GM06990 (cell line): ENCODE results near the gene TENM4.

Experiments
- DNase-seq: peaks from one replicate; pipeline ENCODE4 v3.0.0-alpha.2; 2011; ENCODE audit not compliant: insufficient read length; ENCODE audit errors: extremely low read depth
- H3K27me3 ChIP-seq: replicated peaks from 2 replicates; pipeline ENCODE4 v1.6.0; 2011; ENCODE audit warnings: low read length; ENCODE audit not compliant: control insufficient read depth, insufficient read depth
- H3K36me3 ChIP-seq: 2 replicates; pipeline ENCODE4 v1.5.1; 2011; ENCODE audit warnings: low read length; ENCODE audit not compliant: control insufficient read depth, insufficient read depth
- H3K4me3 ChIP-seq: replicated peaks from 2 replicates; pipeline ENCODE4 v1.5.1; 2011; ENCODE audit warnings: low read depth, mild to moderate bottlenecking, control low read depth, low read length
- TF ChIP-seq, protein P1 (sequence below): IDR thresholded peaks from 2 replicates; pipeline ENCODE4 v1.5.1; 2011; ENCODE audit warnings: low read length, control low read depth, mild to moderate bottlenecking, inconsistent platforms; ENCODE audit not compliant: insufficient read depth, poor library complexity, severe bottlenecking

The TENM4 gene

DNA sequence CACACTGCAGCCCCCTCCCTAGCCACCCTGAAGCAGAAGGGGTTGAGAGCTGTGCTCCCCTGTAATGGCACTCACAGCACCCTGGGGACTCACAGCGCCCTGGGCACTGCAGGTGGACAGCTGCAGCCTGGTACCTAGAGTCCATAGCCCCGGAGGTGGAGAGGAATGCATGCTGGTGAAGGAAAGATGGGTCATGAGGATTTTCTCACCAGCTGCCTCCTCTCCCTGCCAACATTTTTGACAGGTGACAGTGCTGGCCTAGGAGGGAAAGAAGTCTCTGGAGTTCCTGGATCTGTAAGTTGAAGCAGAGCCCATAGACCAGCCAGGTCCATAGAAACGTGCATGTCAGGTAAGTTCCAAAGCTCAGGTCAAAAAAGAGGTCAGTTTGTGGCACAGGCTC is 330.5 kb downstream of the TENM4 start:
- no peaks in the 10 kb centered on the region; the same call in 1 of the 2 replicates for H3K27me3 ChIP-seq
- H3K4me3 ChIP-seq: no peak overlapping the region
- no peak for DNase-seq
- TF ChIP-seq, protein P1, sequence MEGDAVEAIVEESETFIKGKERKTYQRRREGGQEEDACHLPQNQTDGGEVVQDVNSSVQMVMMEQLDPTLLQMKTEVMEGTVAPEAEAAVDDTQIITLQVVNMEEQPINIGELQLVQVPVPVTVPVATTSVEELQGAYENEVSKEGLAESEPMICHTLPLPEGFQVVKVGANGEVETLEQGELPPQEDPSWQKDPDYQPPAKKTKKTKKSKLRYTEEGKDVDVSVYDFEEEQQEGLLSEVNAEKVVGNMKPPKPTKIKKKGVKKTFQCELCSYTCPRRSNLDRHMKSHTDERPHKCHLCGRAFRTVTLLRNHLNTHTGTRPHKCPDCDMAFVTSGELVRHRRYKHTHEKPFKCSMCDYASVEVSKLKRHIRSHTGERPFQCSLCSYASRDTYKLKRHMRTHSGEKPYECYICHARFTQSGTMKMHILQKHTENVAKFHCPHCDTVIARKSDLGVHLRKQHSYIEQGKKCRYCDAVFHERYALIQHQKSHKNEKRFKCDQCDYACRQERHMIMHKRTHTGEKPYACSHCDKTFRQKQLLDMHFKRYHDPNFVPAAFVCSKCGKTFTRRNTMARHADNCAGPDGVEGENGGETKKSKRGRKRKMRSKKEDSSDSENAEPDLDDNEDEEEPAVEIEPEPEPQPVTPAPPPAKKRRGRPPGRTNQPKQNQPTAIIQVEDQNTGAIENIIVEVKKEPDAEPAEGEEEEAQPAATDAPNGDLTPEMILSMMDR: no peak
- H3K36me3 ChIP-seq: no peaks in the 10 kb centered on the region

DNA sequence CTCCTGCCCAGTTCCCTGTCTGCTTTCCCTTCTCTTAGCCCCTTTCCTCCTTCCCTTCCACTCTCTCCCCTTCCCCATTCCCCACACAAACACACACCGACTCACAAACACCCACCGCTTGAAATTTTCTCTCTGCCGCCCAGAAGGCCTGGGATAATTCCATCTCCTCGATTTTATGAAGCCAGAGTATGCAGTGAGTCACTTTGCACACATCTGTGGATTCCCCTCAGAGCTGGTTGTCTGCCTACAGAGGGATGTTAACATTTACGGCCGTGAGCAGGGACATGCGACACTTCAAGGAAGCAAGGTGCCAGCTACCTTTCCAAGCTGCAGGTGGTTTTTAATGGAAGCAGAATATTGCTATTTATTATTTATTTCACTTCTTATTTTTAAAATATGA is 332.0 kb downstream of the TENM4 start:
- H3K36me3 ChIP-seq: no peaks in the 10 kb centered on the region
- no peaks in the 10 kb centered on the region for H3K27me3 ChIP-seq
- H3K4me3 ChIP-seq: no peak overlapping the region
- DNase-seq: no peak
- TF ChIP-seq, protein P1: no peak

DNA sequence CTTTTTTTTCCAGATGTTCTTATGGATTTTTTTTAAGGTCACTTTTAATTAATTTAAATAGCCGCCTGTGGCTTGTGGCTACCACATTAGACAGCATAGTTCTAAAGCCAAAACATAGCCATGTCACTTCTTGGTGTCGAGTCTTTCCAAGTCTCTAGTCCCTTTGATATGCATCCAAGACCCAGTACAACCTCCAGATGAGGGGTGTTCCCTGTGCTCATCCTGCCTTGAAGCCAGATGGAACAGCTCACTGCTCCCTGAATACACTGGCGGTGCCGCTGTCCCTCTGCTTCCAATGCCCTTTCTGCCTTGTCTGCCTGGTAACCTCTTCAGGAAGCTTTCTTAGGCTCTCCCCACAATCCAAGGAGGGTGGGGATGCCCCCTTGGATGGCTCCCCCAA is 338.0 kb downstream of the TENM4 start:
- Histone ChIP-seq H3K36me3 (no peaks in the 10 kb centered on the region), H3K27me3 (no peaks in the 10 kb centered on the region; the same call in none of the 2 replicates), H3K4me3 (no peak overlapping the region)
- no peak for DNase-seq
- TF ChIP-seq, protein P1: no peak

DNA sequence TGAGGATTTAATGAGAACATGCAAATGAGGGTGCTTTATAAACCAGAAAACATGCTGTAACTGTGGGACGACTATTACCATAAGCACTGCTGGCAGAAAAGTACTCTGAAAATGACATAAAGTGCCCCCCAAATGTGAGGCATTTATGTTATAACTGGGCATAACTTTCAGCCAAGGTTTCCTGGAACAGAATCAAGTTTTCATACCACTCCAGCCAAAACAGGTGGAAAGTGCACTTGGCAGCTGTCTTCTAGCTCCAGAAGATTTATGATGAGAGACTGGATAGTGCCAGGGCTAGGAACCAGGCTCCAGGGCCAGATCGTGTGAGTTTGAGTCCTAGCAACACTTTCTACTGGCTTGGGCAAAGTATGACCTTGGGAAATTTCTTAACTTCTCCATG is 339.2 kb downstream of the TENM4 start:
- TF ChIP-seq, protein P1: no peak
- no peaks in the 10 kb centered on the region for H3K36me3 ChIP-seq
- DNase-seq: no peak
- no peaks in the 10 kb centered on the region; the same call in none of the 2 replicates for H3K27me3 ChIP-seq
- no peak overlapping the region for H3K4me3 ChIP-seq

DNA sequence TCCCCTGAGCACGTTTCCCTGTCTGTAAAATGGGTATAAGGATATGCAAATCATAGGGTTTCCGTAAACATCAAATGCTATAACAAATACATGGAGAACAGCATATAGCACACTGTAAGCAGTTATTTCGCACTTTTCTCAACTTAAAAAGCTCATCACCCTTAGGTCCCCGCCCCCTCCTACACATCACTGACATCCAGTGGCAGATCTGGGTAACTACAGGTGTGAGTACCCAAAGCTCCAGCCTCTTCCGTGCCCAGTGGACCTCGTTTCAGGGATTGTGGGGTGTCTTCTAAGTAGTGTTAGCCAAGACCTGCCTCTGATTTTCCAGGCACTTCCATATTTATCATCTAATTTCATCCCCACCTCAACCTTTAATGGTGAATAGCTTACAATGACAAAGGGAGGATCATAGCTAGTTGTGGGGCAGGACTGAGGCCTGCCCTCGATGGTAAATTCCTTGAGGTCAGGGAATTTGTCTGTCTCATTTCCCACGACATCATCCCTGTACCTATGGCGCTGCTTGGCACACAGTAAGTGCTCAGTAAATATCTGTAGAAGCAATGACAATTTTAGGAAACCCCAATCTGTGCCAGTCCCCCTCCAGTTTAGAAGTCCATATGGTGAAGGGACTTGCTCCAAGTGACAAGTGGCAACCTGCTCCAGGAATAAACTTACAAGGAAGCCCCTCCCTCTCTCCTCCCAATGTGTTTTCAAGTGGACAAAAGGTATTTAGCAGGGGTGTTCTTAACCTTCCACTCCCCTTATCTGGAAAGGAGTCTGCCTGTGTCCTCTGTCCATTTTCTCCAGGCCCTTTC is 340.5 kb downstream of the TENM4 start:
- DNase-seq: no peak
- TF ChIP-seq, protein P1: peak; percentile 81
- H3K36me3 ChIP-seq: no peaks in the 10 kb centered on the region
- H3K27me3 ChIP-seq: no peaks in the 10 kb centered on the region; the same call in none of the 2 replicates
- no peak overlapping the region for H3K4me3 ChIP-seq
